Thyroid gland (tissue), 4 donors: ENCODE data around the gene CGB3.
"Not testable (repeated sequence)": the region's sequence is repeated elsewhere in the genome, so short reads cannot be mapped to it uniquely, and the experiment has no call there.

Experiments used
- CTCF ChIP-seq, 6 experiments: fragments of 200-600 bp in 3 of 6; fragments of 450-650 bp in 3 of 6; sonication (generic) in 3 of 6; IDR thresholded peaks; one replicate each; pipeline ENCODE4 v1.5.1; 2016 to 2019; ENCODE audit warnings: antibody characterized with exemption in 6 of 6, mild to moderate bottlenecking in 2 of 6, inconsistent platforms in 1 of 6, moderate library complexity in 1 of 6
- POLR2A ChIP-seq, 2 donors: fragments of 450-650 bp; IDR thresholded peaks; one replicate each; pipeline ENCODE4 v1.6.1; 2017; ENCODE audit warnings: antibody characterized with exemption in 2 of 2, mild to moderate bottlenecking in 2 of 2, moderate library complexity in 1 of 2

- TF ChIP-seq CTCF (IDR thresholded peaks at IDR 0.05): peak in 1 of 6 experiments; percentile 9
- TF ChIP-seq POLR2A (IDR thresholded peaks at IDR 0.05): not testable (repeated sequence)
These were observed 12.7 kb upstream of the CGB3 start, which contains the start of gene CGB1 for GRCh38 chr19:49036815-49037214.
